HepG2 (cell line): Measurements from ENCODE around the gene SH3D19. TPM values are rescaled to one million over a fixed set of nuclear protein-coding genes. Genes with fewer than 3 reads are reported as not detected.

Experiments
- ATAC-seq: fragments of 200-7000 bp; cut with Tn5 transposase; 3 replicates; pipeline ENCODE4 v1.9.1; 2020; ENCODE audit warnings: mild to moderate bottlenecking, moderate library complexity
- BruUV-seq: library from RNA; stranded (reverse); fragments of 400-500 nt; replicated peaks from 2 replicates; lab custom pipeline; 2021; lab: Mats Ljungman, UMichigan
- CTCF ChIA-PET: fragments of 300-600 bp; formaldehyde crosslinking; extraction: SDS; loops from one replicate; lab custom pipeline; 2021; ENCODE audit warnings: low total read pairs, inconsistent platforms, low intra/inter-chr PET ratio; lab: Yijun Ruan, JAX
- POLR2A ChIA-PET: fragments of 350-600 bp; sonication (Branson Sonifier 250); formaldehyde crosslinking; loops from one replicate; lab custom pipeline; 2020; ENCODE audit warnings: antibody characterized with exemption, inconsistent platforms; lab: Yijun Ruan, JAX
- DNase-seq: peaks from one replicate; pipeline ENCODE4 v3.0.0-alpha.2; 2015; ENCODE audit warnings: low spot score
- FAIRE-seq: peaks from 3 replicates; lab custom pipeline; 2011; peaks lifted over from hg19 to GRCh38; lab: Jason Lieb, UNC
- H2AFZ ChIP-seq: one replicate; pipeline ENCODE4 v1.6.1; 2011; ENCODE audit warnings: low read length, inconsistent platforms
- H3K27ac ChIP-seq: fragments of 300-600 bp; 3 replicates; pipeline ENCODE4 v1.8.0; 2011; ENCODE audit warnings: mixed run types, mild to moderate bottlenecking, mixed read lengths, low read length, inconsistent platforms; ENCODE audit not compliant: insufficient read depth; ENCODE audit errors: extremely low read length
- H3K27me3 ChIP-seq, 2 experiments: fragments of 200-600 bp in 1 of 2; 2 replicates in 1 of 2; 3 replicates in 1 of 2; pipeline versions ENCODE4 v1.6.0 to v1.8.0; 2011; ENCODE audit warnings: low read length in 2 of 2, mild to moderate bottlenecking in 2 of 2, moderate library complexity in 2 of 2, inconsistent platforms in 1 of 2; ENCODE audit not compliant: insufficient read depth in 2 of 2, control insufficient read depth in 1 of 2
- H3K36me3 ChIP-seq, 2 experiments: fragments of 200-600 bp in 1 of 2; replicated peaks in 1 of 2; 2 replicates in 1 of 2; 3 replicates in 1 of 2; pipeline versions ENCODE4 v1.5.1 to v1.8.0; 2011; ENCODE audit warnings: low read length in 2 of 2, inconsistent platforms in 1 of 2; ENCODE audit not compliant: insufficient read depth in 2 of 2, control insufficient read depth in 1 of 2
- H3K4me1 ChIP-seq: 2 replicates; pipeline ENCODE4 v1.5.1; 2012; ENCODE audit warnings: low read length, inconsistent platforms; ENCODE audit not compliant: insufficient read depth
- H3K4me2 ChIP-seq: 2 replicates; pipeline ENCODE4 v1.6.0; 2011; ENCODE audit warnings: low read depth, low read length, inconsistent platforms
- H3K4me3 ChIP-seq, 3 experiments: fragments of 200-600 bp in 1 of 3; sonication (generic), shearing (Covaris generic) in 1 of 3; replicated peaks in 1 of 3; 2 replicates each; pipeline ENCODE4 v1.5.1; 2011 to 2016; ENCODE audit warnings: low read length in 3 of 3, inconsistent platforms in 2 of 3, low read depth in 2 of 3, mild to moderate bottlenecking in 2 of 3, control low read depth in 1 of 3, mixed read lengths in 1 of 3; ENCODE audit not compliant: insufficient read depth in 1 of 3
- H3K79me2 ChIP-seq: one replicate; pipeline ENCODE4 v1.6.1; 2011; ENCODE audit warnings: low read length, inconsistent platforms; ENCODE audit not compliant: insufficient read depth
- H3K9ac ChIP-seq: 2 replicates; pipeline ENCODE4 v1.6.0; 2011; ENCODE audit warnings: mild to moderate bottlenecking, low read depth, low read length, inconsistent platforms; ENCODE audit not compliant: insufficient read depth
- H3K9me3 ChIP-seq: 2 replicates; pipeline ENCODE4 v1.5.1; 2012; ENCODE audit warnings: mild to moderate bottlenecking, low read length
- H4K20me1 ChIP-seq: 2 replicates; pipeline ENCODE4 v1.6.0; 2011; ENCODE audit warnings: inconsistent platforms, mild to moderate bottlenecking, low read length, moderate library complexity; ENCODE audit not compliant: insufficient read depth
- CBX5 ChIP-seq: sonication (generic); formaldehyde crosslinking; IDR thresholded peaks from 2 replicates; pipeline ENCODE4 v1.4.0; 2020; ENCODE audit warnings: missing genetic modification reagents, borderline replicate concordance
- HNF4G ChIP-seq, 2 experiments: sonication (generic) in 1 of 2; formaldehyde crosslinking in 1 of 2; IDR thresholded peaks; 2 replicates each; pipeline versions ENCODE4 v1.4.0 to v1.6.1; 2011 to 2020; ENCODE audit warnings: borderline replicate concordance in 2 of 2, low read depth in 2 of 2, mild to moderate bottlenecking in 2 of 2, low read length in 1 of 2, missing genetic modification reagents in 1 of 2, moderate library complexity in 1 of 2
- KAT7 ChIP-seq: IDR thresholded peaks from 2 replicates; pipeline ENCODE4 v1.6.1; 2018; ENCODE audit warnings: borderline replicate concordance, missing compliant biosample characterization
- KDM4B ChIP-seq: sonication (generic); formaldehyde crosslinking; IDR thresholded peaks from 2 replicates; pipeline ENCODE4 v1.4.0; 2020; ENCODE audit warnings: missing genetic modification reagents
- MAFG ChIP-seq: sonication (generic); formaldehyde crosslinking; IDR thresholded peaks from 2 replicates; pipeline ENCODE4 v1.5.1; 2020; ENCODE audit warnings: mild to moderate bottlenecking, missing genetic modification reagents
- MYNN ChIP-seq: sonication (generic); formaldehyde crosslinking; IDR thresholded peaks from 2 replicates; pipeline ENCODE4 v1.4.0; 2020; ENCODE audit warnings: mild to moderate bottlenecking, low read depth, missing genetic modification reagents
- NR2F2 ChIP-seq: IDR thresholded peaks from 2 replicates; pipeline ENCODE4 v1.6.1; 2012; ENCODE audit warnings: low read depth, inconsistent platforms, borderline replicate concordance
- ZFP82 ChIP-seq: sonication (generic); formaldehyde crosslinking; IDR thresholded peaks from 2 replicates; pipeline ENCODE4 v1.5.1; 2020; ENCODE audit warnings: mild to moderate bottlenecking, missing genetic modification reagents, borderline replicate concordance
- ZKSCAN5 ChIP-seq: sonication (generic); formaldehyde crosslinking; IDR thresholded peaks from 2 replicates; pipeline ENCODE4 v1.5.1; 2020; ENCODE audit warnings: mild to moderate bottlenecking, missing genetic modification reagents
- ZNF460 ChIP-seq: sonication (generic); formaldehyde crosslinking; IDR thresholded peaks from 2 replicates; pipeline ENCODE4 v1.5.1; 2020; ENCODE audit warnings: missing genetic modification reagents, mild to moderate bottlenecking, borderline replicate concordance
- ZNF7 ChIP-seq: IDR thresholded peaks from 2 replicates; pipeline ENCODE4 v1.6.1; 2016; ENCODE audit warnings: missing biosample characterization, missing genetic modification reagents
- ZSCAN20 ChIP-seq: sonication (generic); formaldehyde crosslinking; IDR thresholded peaks from 2 replicates; pipeline ENCODE4 v1.4.0; 2020; ENCODE audit warnings: missing genetic modification reagents, mild to moderate bottlenecking, borderline replicate concordance
- WGBS: methylation state at CpG from one replicate; pipeline ENCODE4 v1.1.6; 2017; ENCODE audit warnings: low lambda C conversion rate; 5-methylcytosine and 5-hydroxymethylcytosine counted together
- in situ Hi-C: cut with HindIII; loops from 2 replicates; pipeline ENCODE4 v1.10.0; 2017; ENCODE audit warnings: low pct_unique_long_range_greater_than_20kb; ENCODE audit not compliant: extremely low pct_ligation_motif_present
- intact Hi-C: fragments of 100-400 bp; cut with micrococcal nuclease; formaldehyde crosslinking; loops from one replicate; pipeline ENCODE4 v1.10.0; 2022; ENCODE audit not compliant: unreplicated experiment
- polyA plus RNA-seq, 8 experiments: library from polyadenylated mRNA; depleted of rRNA in 3 of 8; stranded (reverse) in 7 of 8; unstranded in 1 of 8; fragments of >200 nt; fragmentation: Illumina TruSeq in 4 of 8; extraction: Trizol in 4 of 8; gene quantifications; 2 replicates each; pipeline versions ENCODE4 v1.2.1 to v1.2.3, GENCODE V29; 2011 to 2016; ENCODE audit warnings: low read depth in 4 of 8, missing spikeins in 1 of 8, mixed read lengths in 1 of 8; ENCODE audit not compliant: insufficient read depth in 1 of 8
- total RNA-seq, 5 experiments: library from RNA; depleted of rRNA; stranded (reverse); fragments of >200 nt; fragmentation: Illumina TruSeq; extraction: Trizol; gene quantifications; 2 replicates each; pipeline ENCODE4 v1.2.3, GENCODE V29; 2016; ENCODE audit warnings: low read depth in 1 of 5
- TF ChIP-seq, protein P1 (sequence below): sonication (generic); formaldehyde crosslinking; IDR thresholded peaks from 2 replicates; pipeline ENCODE4; 2020; ENCODE audit warnings: missing genetic modification reagents, mild to moderate bottlenecking, borderline replicate concordance
- TF ChIP-seq, protein P2 (sequence below): sonication (generic); formaldehyde crosslinking; IDR thresholded peaks from 2 replicates; pipeline ENCODE4 v1.5.0; 2020; ENCODE audit warnings: mild to moderate bottlenecking, missing genetic modification reagents, borderline replicate concordance
- TF ChIP-seq, protein P3 (sequence below): sonication (generic); formaldehyde crosslinking; IDR thresholded peaks from 2 replicates; pipeline ENCODE4 v1.8.0; 2022; ENCODE audit warnings: mild to moderate bottlenecking, missing genetic modification reagents; ENCODE audit not compliant: insufficient replicate concordance
- TF ChIP-seq, protein P4 (sequence below): sonication (generic); formaldehyde crosslinking; IDR thresholded peaks from 2 replicates; pipeline ENCODE4 v1.5.0; 2020; ENCODE audit warnings: mild to moderate bottlenecking, low read depth, missing genetic modification reagents, borderline replicate concordance

The SH3D19 gene
- total and polyA plus RNA-seq, 2 of the 13 experiments (the other 11 are each of a cell fraction or from before 2014, with no cell fraction given): 31.2 to 38.0 TPM

DNA sequence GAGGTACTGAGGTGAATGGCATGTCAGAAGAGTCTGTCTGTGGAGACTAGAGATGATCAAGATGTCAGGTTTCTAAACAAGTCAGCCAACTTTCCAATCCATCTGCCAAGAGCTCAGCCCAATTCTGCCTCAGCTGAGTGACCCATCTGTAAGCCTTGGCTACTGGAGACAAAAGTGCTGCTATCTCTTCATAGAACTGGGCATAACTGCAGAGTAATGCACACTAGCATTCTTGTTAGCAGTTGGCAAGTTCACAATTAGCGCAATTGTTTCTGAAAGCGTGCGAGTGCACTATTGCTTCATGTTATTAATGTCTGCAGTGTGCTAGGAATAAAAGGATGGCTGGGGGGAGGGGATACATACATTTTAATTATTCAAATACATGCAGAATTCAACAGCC, 32.9 kb upstream of the SH3D19 start:
- ChIA-PET POLR2A (no interaction called here), CTCF (no interaction called here)
- Histone ChIP-seq H3K9ac (no peak overlapping the region), H3K4me1 (peaks cover 23% of the 10 kb centered on the region), H4K20me1 (no peaks in the 10 kb centered on the region), H3K36me3 (no peaks in the 10 kb centered on the region), H3K9me3 (no peaks in the 10 kb centered on the region), H3K27me3 (no peaks in the 10 kb centered on the region), H3K4me2 (no peak overlapping the region), H2AFZ (no peak overlapping the region), H3K27ac (no peak overlapping the region), H3K79me2 (no peaks in the 10 kb centered on the region), H3K4me3 (no peak overlapping the region)
- intact Hi-C loops: no loop called here
- DNase-seq (no peak), ATAC-seq (no peak), FAIRE-seq (no peak)
- 95% methylated on average over 3 of the region's 3 CpGs for WGBS
- in situ Hi-C loops: loop anchor here (25.0 kb wide), 1 partner anchor 246 kb away; no protein-coding TSS in a partner anchor
- BruUV-seq: no TSS peak
- TF ChIP-seq, protein P1, sequence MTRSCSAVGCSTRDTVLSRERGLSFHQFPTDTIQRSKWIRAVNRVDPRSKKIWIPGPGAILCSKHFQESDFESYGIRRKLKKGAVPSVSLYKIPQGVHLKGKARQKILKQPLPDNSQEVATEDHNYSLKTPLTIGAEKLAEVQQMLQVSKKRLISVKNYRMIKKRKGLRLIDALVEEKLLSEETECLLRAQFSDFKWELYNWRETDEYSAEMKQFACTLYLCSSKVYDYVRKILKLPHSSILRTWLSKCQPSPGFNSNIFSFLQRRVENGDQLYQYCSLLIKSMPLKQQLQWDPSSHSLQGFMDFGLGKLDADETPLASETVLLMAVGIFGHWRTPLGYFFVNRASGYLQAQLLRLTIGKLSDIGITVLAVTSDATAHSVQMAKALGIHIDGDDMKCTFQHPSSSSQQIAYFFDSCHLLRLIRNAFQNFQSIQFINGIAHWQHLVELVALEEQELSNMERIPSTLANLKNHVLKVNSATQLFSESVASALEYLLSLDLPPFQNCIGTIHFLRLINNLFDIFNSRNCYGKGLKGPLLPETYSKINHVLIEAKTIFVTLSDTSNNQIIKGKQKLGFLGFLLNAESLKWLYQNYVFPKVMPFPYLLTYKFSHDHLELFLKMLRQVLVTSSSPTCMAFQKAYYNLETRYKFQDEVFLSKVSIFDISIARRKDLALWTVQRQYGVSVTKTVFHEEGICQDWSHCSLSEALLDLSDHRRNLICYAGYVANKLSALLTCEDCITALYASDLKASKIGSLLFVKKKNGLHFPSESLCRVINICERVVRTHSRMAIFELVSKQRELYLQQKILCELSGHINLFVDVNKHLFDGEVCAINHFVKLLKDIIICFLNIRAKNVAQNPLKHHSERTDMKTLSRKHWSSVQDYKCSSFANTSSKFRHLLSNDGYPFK (CRISPR knock-in tag): no peak
- TF ChIP-seq, protein P2, sequence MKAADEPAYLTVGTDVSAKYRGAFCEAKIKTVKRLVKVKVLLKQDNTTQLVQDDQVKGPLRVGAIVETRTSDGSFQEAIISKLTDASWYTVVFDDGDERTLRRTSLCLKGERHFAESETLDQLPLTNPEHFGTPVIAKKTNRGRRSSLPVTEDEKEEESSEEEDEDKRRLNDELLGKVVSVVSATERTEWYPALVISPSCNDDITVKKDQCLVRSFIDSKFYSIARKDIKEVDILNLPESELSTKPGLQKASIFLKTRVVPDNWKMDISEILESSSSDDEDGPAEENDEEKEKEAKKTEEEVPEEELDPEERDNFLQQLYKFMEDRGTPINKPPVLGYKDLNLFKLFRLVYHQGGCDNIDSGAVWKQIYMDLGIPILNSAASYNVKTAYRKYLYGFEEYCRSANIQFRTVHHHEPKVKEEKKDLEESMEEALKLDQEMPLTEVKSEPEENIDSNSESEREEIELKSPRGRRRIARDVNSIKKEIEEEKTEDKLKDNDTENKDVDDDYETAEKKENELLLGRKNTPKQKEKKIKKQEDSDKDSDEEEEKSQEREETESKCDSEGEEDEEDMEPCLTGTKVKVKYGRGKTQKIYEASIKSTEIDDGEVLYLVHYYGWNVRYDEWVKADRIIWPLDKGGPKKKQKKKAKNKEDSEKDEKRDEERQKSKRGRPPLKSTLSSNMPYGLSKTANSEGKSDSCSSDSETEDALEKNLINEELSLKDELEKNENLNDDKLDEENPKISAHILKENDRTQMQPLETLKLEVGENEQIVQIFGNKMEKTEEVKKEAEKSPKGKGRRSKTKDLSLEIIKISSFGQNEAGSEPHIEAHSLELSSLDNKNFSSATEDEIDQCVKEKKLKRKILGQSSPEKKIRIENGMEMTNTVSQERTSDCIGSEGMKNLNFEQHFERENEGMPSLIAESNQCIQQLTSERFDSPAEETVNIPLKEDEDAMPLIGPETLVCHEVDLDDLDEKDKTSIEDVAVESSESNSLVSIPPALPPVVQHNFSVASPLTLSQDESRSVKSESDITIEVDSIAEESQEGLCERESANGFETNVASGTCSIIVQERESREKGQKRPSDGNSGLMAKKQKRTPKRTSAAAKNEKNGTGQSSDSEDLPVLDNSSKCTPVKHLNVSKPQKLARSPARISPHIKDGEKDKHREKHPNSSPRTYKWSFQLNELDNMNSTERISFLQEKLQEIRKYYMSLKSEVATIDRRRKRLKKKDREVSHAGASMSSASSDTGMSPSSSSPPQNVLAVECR (CRISPR knock-in tag): no peak
- TF ChIP-seq HNF4G (IDR thresholded peaks at IDR 0.05; ENCODE audit: borderline replicate concordance, low read depth, low read length): no peak
- no peak for TF ChIP-seq HNF4G (CRISPR knock-in tag; IDR thresholded peaks at IDR 0.05; ENCODE audit: borderline replicate concordance, low read depth)
- no peak for TF ChIP-seq ZFP82 (CRISPR knock-in tag)
- no peak for TF ChIP-seq ZKSCAN5 (CRISPR knock-in tag)
- no peak for TF ChIP-seq NR2F2
- no peak for TF ChIP-seq ZNF460
- TF ChIP-seq MYNN (CRISPR knock-in tag): no peak
- no peak for TF ChIP-seq CBX5
- TF ChIP-seq, protein P3, sequence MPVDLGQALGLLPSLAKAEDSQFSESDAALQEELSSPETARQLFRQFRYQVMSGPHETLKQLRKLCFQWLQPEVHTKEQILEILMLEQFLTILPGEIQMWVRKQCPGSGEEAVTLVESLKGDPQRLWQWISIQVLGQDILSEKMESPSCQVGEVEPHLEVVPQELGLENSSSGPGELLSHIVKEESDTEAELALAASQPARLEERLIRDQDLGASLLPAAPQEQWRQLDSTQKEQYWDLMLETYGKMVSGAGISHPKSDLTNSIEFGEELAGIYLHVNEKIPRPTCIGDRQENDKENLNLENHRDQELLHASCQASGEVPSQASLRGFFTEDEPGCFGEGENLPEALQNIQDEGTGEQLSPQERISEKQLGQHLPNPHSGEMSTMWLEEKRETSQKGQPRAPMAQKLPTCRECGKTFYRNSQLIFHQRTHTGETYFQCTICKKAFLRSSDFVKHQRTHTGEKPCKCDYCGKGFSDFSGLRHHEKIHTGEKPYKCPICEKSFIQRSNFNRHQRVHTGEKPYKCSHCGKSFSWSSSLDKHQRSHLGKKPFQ (CRISPR knock-in tag): no peak
- no peak for TF ChIP-seq ZSCAN20 (CRISPR knock-in tag)
- TF ChIP-seq, protein P4, sequence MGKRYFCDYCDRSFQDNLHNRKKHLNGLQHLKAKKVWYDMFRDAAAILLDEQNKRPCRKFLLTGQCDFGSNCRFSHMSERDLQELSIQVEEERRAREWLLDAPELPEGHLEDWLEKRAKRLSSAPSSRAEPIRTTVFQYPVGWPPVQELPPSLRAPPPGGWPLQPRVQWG (CRISPR knock-in tag): no peak
- TF ChIP-seq ZNF7: no peak
- TF ChIP-seq KDM4B (CRISPR knock-in tag): no peak
- no peak for TF ChIP-seq MAFG (CRISPR knock-in tag)
- no peak for TF ChIP-seq KAT7 (CRISPR knock-in tag)
